Measurements from ENCODE around the gene CXCL3. TPM values are rescaled to one million over a fixed set of nuclear protein-coding genes. Genes with fewer than 3 reads are reported as not detected.

The CXCL3 gene
- total RNA-seq, 2 donors from 2014 or later = 17.5 to 20.2 TPM

GRCh38 chr4:73992050-73992449 is 46.4 kb downstream of the CXCL3 start:
- Histone ChIP-seq H3K4me1 (no peaks in the 10 kb centered on the region), H3K36me3 (no peaks in the 10 kb centered on the region), H3K4me3 (no peak overlapping the region), H3K9me3 (no peaks in the 10 kb centered on the region), H3K27me3 (no peaks in the 10 kb centered on the region), H3K27ac (no peak overlapping the region), H3K9ac (ENCODE audit: low read depth in 2 of 2, low read length in 2 of 2) (no peak overlapping the region)
- TF ChIP-seq CTCF (IDR thresholded peaks at IDR 0.05) = no peak
- intact Hi-C loops (cut with DNase I) = no loop called here
- no peak for DNase-seq

- no peak overlapping the region for H3K27ac ChIP-seq
- DNase-seq = no peak
- no peaks in the 10 kb centered on the region for H3K36me3 ChIP-seq
- H3K4me1 ChIP-seq = no peaks in the 10 kb centered on the region
- no peak for TF ChIP-seq CTCF (IDR thresholded peaks at IDR 0.05)
- no peaks in the 10 kb centered on the region for H3K27me3 ChIP-seq
- no peak overlapping the region for H3K9ac ChIP-seq (ENCODE audit: low read depth in 2 of 2, low read length in 2 of 2)
- intact Hi-C loops (cut with DNase I) = no loop called here
- no peak overlapping the region for H3K4me3 ChIP-seq
- no peaks in the 10 kb centered on the region for H3K9me3 ChIP-seq
Observed at GRCh38 chr4:73991742-73992000, 46.8 kb downstream of the CXCL3 start.

- Histone ChIP-seq H3K4me3 (no peak overlapping the region), H3K9me3 (no peaks in the 10 kb centered on the region), H3K36me3 (no peaks in the 10 kb centered on the region), H3K9ac (ENCODE audit: low read depth in 2 of 2, low read length in 2 of 2) (no peak overlapping the region), H3K27ac (no peak overlapping the region), H3K4me1 (no peaks in the 10 kb centered on the region), H3K27me3 (no peaks in the 10 kb centered on the region)
- intact Hi-C loops (cut with DNase I) = no loop called here
- no peak for DNase-seq
- TF ChIP-seq CTCF (IDR thresholded peaks at IDR 0.05) = no peak
Observed at GRCh38 chr4:73990988-73991741, 47.3 kb downstream of the CXCL3 start.

DNA sequence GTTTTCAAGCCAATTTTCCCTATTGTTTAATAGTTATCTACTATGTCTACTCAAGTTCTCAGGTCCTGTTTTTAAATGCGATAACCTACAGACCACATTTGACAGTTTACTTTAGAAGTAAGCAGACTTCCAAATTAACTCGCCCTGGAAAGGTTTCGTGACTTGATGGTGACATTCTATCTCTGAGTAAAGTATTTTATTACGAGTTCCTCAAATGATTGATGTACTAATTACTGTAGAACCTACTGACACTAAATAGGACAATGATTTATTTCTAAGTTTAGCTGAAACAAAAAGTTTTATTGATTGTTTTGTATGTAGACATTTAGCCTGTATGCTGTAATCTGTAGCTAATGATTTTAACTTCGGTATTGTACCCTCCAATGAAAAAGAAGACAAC is 48.6 kb downstream of the CXCL3 start:
- DNase-seq = no peak
- no peak overlapping the region for H3K4me3 ChIP-seq
- no peak overlapping the region for H3K27ac ChIP-seq
- no peak overlapping the region for H3K9ac ChIP-seq (ENCODE audit: low read depth in 2 of 2, low read length in 2 of 2)
- TF ChIP-seq CTCF (IDR thresholded peaks at IDR 0.05) = no peak
- no peaks in the 10 kb centered on the region for H3K27me3 ChIP-seq
- no peaks in the 10 kb centered on the region for H3K4me1 ChIP-seq
- no peaks in the 10 kb centered on the region for H3K9me3 ChIP-seq
- intact Hi-C loops (cut with DNase I) = no loop called here
- H3K36me3 ChIP-seq = no peaks in the 10 kb centered on the region

- TF ChIP-seq CTCF (IDR thresholded peaks at IDR 0.05) = no peak
- Histone ChIP-seq H3K36me3 (no peaks in the 10 kb centered on the region), H3K27ac (no peak overlapping the region), H3K9ac (ENCODE audit: low read depth in 2 of 2, low read length in 2 of 2) (no peak overlapping the region), H3K4me3 (no peak overlapping the region), H3K27me3 (no peaks in the 10 kb centered on the region), H3K9me3 (no peaks in the 10 kb centered on the region), H3K4me1 (no peaks in the 10 kb centered on the region)
- intact Hi-C loops (cut with DNase I) = no loop called here
- DNase-seq = no peak
Observed at GRCh38 chr4:73989031-73989430, 49.5 kb downstream of the CXCL3 start.

Data from colonic mucosa (tissue), 4 donors.